HCT116 (cell line): ENCODE measurements around the gene IPO13. TPM values are rescaled to one million over a fixed set of nuclear protein-coding genes. Genes with fewer than 3 reads are reported as not detected.

Source experiments
- ATAC-seq: fragments of 200-7000 bp; cut with Tn5 transposase; 2 replicates; pipeline ENCODE4 v1.9.1; 2020; ENCODE audit warnings: mild to moderate bottlenecking, moderate library complexity
- BruUV-seq: library from RNA; stranded (reverse); fragments of 400-500 nt; replicated peaks from 2 replicates; lab custom pipeline; 2021; lab: Mats Ljungman, UMichigan
- CTCF ChIA-PET: fragments of 300-600 bp; sonication (Branson Sonifier 250); formaldehyde crosslinking; loops from one replicate; lab custom pipeline; 2021; ENCODE audit warnings: antibody characterized with exemption; lab: Charles Lee
- POLR2A ChIA-PET: fragments of 300-600, 350-600 bp; sonication (Branson Sonifier 250); formaldehyde crosslinking; loops from one replicate; lab custom pipeline; 2021; ENCODE audit warnings: antibody characterized with exemption; lab: Charles Lee
- RAD21 ChIA-PET, 2 experiments: fragments of 300-600 bp; sonication (Branson Sonifier 250); formaldehyde crosslinking; loops; one replicate each; lab custom pipeline; 2023; ENCODE audit warnings: low total read pairs in 2 of 2; ENCODE audit not compliant: uncharacterized antibody in 2 of 2, unreplicated experiment in 2 of 2, low non-redundant PET in 1 of 2; lab: Charles Lee
- DNase-seq: peaks from one replicate; pipeline ENCODE4 v3.0.0-alpha.2; 2010; ENCODE audit warnings: low read depth, low spot score
- H2AFZ ChIP-seq: fragments of 200-600 bp; shearing (Covaris generic), sonication (generic); 2 replicates; pipeline ENCODE4 v1.6.1; 2017; ENCODE audit warnings: low read depth, mixed run types, mixed read lengths, antibody characterized with exemption, low read length; ENCODE audit not compliant: poor library complexity, severe bottlenecking
- H3K27ac ChIP-seq: 2 replicates; pipeline ENCODE4 v1.5.1; 2012; ENCODE audit warnings: low read depth, low read length
- H3K27me3 ChIP-seq: fragments of 200-600 bp; sonication (generic); 2 replicates; pipeline ENCODE4 v1.6.1; 2016; ENCODE audit warnings: mixed run types, low read length, mixed read lengths; ENCODE audit not compliant: insufficient read depth
- H3K36me3 ChIP-seq, 2 experiments: fragments of 200-500 bp in 1 of 2; fragments of 200-600 bp in 1 of 2; sonication (Bioruptor generic) in 1 of 2; sonication (generic) in 1 of 2; 2 replicates each; pipeline versions ENCODE4 v1.5.1 to v1.6.1; 2014 to 2016; ENCODE audit warnings: low read length in 2 of 2, inconsistent platforms in 1 of 2, mixed read lengths in 1 of 2, mixed run types in 1 of 2; ENCODE audit not compliant: insufficient read depth in 2 of 2, control insufficient read depth in 1 of 2
- H3K4me1 ChIP-seq, 2 experiments: fragments of 200-600 bp in 1 of 2; sonication (generic) in 1 of 2; 2 replicates each; pipeline versions ENCODE4 v1.5.1 to v1.6.1; 2012 to 2017; ENCODE audit warnings: low read length in 2 of 2, inconsistent platforms in 1 of 2, mild to moderate bottlenecking in 1 of 2, mixed read lengths in 1 of 2, mixed run types in 1 of 2, moderate library complexity in 1 of 2; ENCODE audit not compliant: insufficient read depth in 2 of 2, control insufficient read depth in 1 of 2
- H3K4me2 ChIP-seq: fragments of 200-600 bp; sonication (generic); 2 replicates; pipeline ENCODE4 v1.6.1; 2017; ENCODE audit warnings: mixed run types, low read length, mixed read lengths
- H3K4me3 ChIP-seq, 2 experiments: fragments of 200-600 bp in 1 of 2; sonication (generic) in 1 of 2; replicated peaks in 1 of 2; 2 replicates each; pipeline ENCODE4 v1.5.1; 2011 to 2016; ENCODE audit warnings: low read length in 2 of 2, control low read depth in 1 of 2, low read depth in 1 of 2, mild to moderate bottlenecking in 1 of 2, mixed read lengths in 1 of 2, mixed run types in 1 of 2
- H3K79me2 ChIP-seq: fragments of 200-600 bp; sonication (generic); 2 replicates; pipeline ENCODE4 v1.6.1; 2017; ENCODE audit warnings: mild to moderate bottlenecking, mixed run types, low read length, moderate library complexity, mixed read lengths; ENCODE audit not compliant: insufficient read depth
- H3K9ac ChIP-seq: fragments of 200-600 bp; sonication (generic); 2 replicates; pipeline ENCODE4 v1.6.1; 2016; ENCODE audit warnings: low read length, mixed read lengths
- H3K9me2 ChIP-seq: fragments of 200-600 bp; sonication (generic), shearing (Covaris generic); 2 replicates; pipeline ENCODE4 v1.6.1; 2017; ENCODE audit warnings: mixed run types, mild to moderate bottlenecking, moderate library complexity; ENCODE audit not compliant: insufficient read depth
- H3K9me3 ChIP-seq, 2 experiments: fragments of 200-500 bp in 1 of 2; fragments of 200-600 bp in 1 of 2; sonication (Bioruptor generic) in 1 of 2; sonication (generic) in 1 of 2; 2 replicates each; pipeline ENCODE4 v1.6.1; 2014 to 2017; ENCODE audit warnings: low read length in 2 of 2, mixed read lengths in 2 of 2, inconsistent platforms in 1 of 2, low read depth in 1 of 2, mild to moderate bottlenecking in 1 of 2, mixed run types in 1 of 2, moderate library complexity in 1 of 2; ENCODE audit not compliant: control insufficient read depth in 1 of 2, insufficient read depth in 1 of 2
- H4K20me1 ChIP-seq: fragments of 200-600 bp; sonication (generic), shearing (Covaris generic); 2 replicates; pipeline ENCODE4 v1.6.1; 2017; ENCODE audit warnings: mixed run types, mild to moderate bottlenecking, moderate library complexity; ENCODE audit not compliant: insufficient read depth
- CEBPB ChIP-seq: IDR thresholded peaks from 2 replicates; pipeline ENCODE4 v1.6.1; 2012; ENCODE audit warnings: low read depth
- EZH2phosphoT487 ChIP-seq: fragments of 200-600 bp; IDR thresholded peaks from 2 replicates; pipeline ENCODE4 v1.6.1; 2018; ENCODE audit warnings: antibody characterized with exemption, borderline replicate concordance
- POLR2AphosphoS5 ChIP-seq: IDR thresholded peaks from 2 replicates; pipeline ENCODE4 v1.6.1; 2011; ENCODE audit warnings: mild to moderate bottlenecking, low read depth, low read length, moderate library complexity
- RAD21 ChIP-seq: IDR thresholded peaks from 2 replicates; pipeline ENCODE4 v1.6.1; 2012; ENCODE audit warnings: low read depth, mild to moderate bottlenecking
- REST ChIP-seq: IDR thresholded peaks from 2 replicates; pipeline ENCODE4 v1.6.1; 2012; ENCODE audit warnings: low read depth
- ZNF274 ChIP-seq: fragments of 200-500 bp; sonication (Bioruptor generic); IDR thresholded peaks from 2 replicates; pipeline ENCODE4 v1.6.1; 2014; ENCODE audit warnings: mild to moderate bottlenecking, low read depth, low read length, inconsistent platforms
- intact Hi-C: fragments of 100-400 bp; cut with micrococcal nuclease; formaldehyde crosslinking; loops from 2 replicates; pipeline ENCODE4 v1.10.0; 2022
- total RNA-seq: library from RNA; stranded (reverse); gene quantifications from one replicate; pipeline ENCODE4 v1.2.1, GENCODE V29; 2021; ENCODE audit not compliant: unreplicated experiment
- TF ChIP-seq, protein P1 (sequence below): IDR thresholded peaks from 2 replicates; pipeline ENCODE4 v1.6.1; 2012

IPO13 gene
- total RNA-seq, 1 experiment from 2014 or later = 18.7 TPM

DNA sequence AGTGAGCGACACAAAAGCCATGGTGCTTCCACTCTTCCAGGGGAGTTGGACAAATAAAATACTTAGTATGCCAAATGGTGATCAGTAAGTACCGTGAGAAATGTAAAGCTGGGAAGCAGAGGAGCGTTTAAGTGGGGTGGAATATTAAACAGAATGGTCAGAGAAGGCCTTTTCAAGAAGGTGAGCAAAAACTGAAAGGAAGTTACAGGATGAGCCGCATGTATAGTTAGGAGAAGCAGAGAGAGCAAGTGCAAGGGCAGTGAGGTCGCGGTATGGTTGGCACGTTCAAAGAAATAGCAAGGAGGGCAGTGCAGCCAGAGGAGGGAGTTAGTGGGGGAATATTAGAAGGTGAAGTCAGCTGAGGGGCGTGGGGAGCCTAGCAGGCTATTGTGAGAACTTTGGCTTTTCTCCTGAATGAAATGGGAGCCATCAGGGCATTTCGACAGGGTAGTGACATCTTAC, 27.3 kb downstream of the IPO13 start:
- Histone ChIP-seq H3K9me2 (no peaks in the 10 kb centered on the region), H3K4me3 (peak overlapping the region; percentile 92 to 99), H3K9me3 (no peaks in the 10 kb centered on the region), H3K9ac (peak overlapping the region; percentile 93), H3K4me1 (peaks cover 22 to 63% of the 10 kb centered on the region in 2 experiments), H3K79me2 (peaks cover 58% of the 10 kb centered on the region), H2AFZ (peak overlapping the region; percentile 30), H3K36me3 (peaks cover 15 to 50% of the 10 kb centered on the region in 2 experiments; a peak in 3 of 4 replicates), H3K4me2 (peak overlapping the region; percentile 97), H4K20me1 (no peaks in the 10 kb centered on the region), H3K27me3 (no peaks in the 10 kb centered on the region), H3K27ac (peak overlapping the region; percentile 80)
- CTCF ChIA-PET = interaction anchor here (1.3 to 2.2 kb wide), 2 partner anchors 39 to 211 kb away, joined by 3 to 10 read pairs; no protein-coding TSS in a partner anchor
- BruUV-seq = no TSS peak
- DNase-seq (no peak), ATAC-seq (peak; percentile 0; the same call in 1 of the 2 replicates)
- POLR2A ChIA-PET = interaction anchor here (0.6 kb wide), 1 partner anchor 10 kb away, joined by 3 read pairs; no protein-coding TSS in a partner anchor
- intact Hi-C loops = no loop called here
- RAD21 ChIA-PET = no interaction called here
- TF ChIP-seq REST = no peak
- no peak for TF ChIP-seq ZNF274
- no peak for TF ChIP-seq POLR2AphosphoS5
- TF ChIP-seq EZH2phosphoT487 = no peak
- TF ChIP-seq, protein P1, sequence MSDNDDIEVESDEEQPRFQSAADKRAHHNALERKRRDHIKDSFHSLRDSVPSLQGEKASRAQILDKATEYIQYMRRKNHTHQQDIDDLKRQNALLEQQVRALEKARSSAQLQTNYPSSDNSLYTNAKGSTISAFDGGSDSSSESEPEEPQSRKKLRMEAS = no peak
- TF ChIP-seq CEBPB = no peak
- no peak for TF ChIP-seq RAD21
